H1 (cell line): Measurements from ENCODE around the gene ZNF599. TPM values are rescaled to one million over a fixed set of nuclear protein-coding genes. Genes with fewer than 3 reads are reported as not detected.

ENCODE experiments used
- CTCF ChIA-PET: fragments of 300-600 bp; sonication (Branson Sonifier 250); formaldehyde crosslinking; loops from one replicate; lab custom pipeline; 2021; ENCODE audit not compliant: partially characterized antibody; lab: Charles Lee
- POLR2A ChIA-PET: fragments of 300-600 bp; sonication (Branson Sonifier 250); formaldehyde crosslinking; loops from one replicate; lab custom pipeline; 2021; ENCODE audit warnings: inconsistent platforms; ENCODE audit not compliant: partially characterized antibody; lab: Charles Lee
- DNase-seq, 2 experiments: peaks; one replicate each; pipeline versions ENCODE4 v3.0.0 to v3.0.0-alpha.2; 2010 to 2022; ENCODE audit warnings: low spot score in 2 of 2, low read depth in 1 of 2, mixed read lengths in 1 of 2
- FAIRE-seq: peaks from 2 replicates; lab custom pipeline; 2011; peaks lifted over from hg19 to GRCh38; lab: Jason Lieb, UNC
- H2AFZ ChIP-seq: 2 replicates; pipeline ENCODE4 v1.8.1; 2012; ENCODE audit warnings: low read length, inconsistent platforms
- H2AK5ac ChIP-seq: 2 replicates; pipeline ENCODE4 v1.6.1; 2013; ENCODE audit warnings: low read depth, low read length
- H2BK120ac ChIP-seq: replicated peaks from 2 replicates; pipeline ENCODE3; 2013; ENCODE audit warnings: low read depth, low read length, inconsistent platforms
- H2BK12ac ChIP-seq: 2 replicates; pipeline ENCODE4 v1.6.1; 2013; ENCODE audit warnings: low read depth, low read length
- H2BK15ac ChIP-seq: 2 replicates; pipeline ENCODE4 v1.6.1; 2013; ENCODE audit warnings: low read length
- H2BK20ac ChIP-seq: 2 replicates; pipeline ENCODE4 v1.6.1; 2013; ENCODE audit warnings: low read length
- H2BK5ac ChIP-seq: 2 replicates; pipeline ENCODE4 v1.6.1; 2013; ENCODE audit warnings: low read depth, low read length
- H3K14ac ChIP-seq: 2 replicates; pipeline ENCODE4 v1.6.1; 2013; ENCODE audit warnings: inconsistent platforms; ENCODE audit not compliant: insufficient read length
- H3K18ac ChIP-seq: 2 replicates; pipeline ENCODE4 v1.6.1; 2013; ENCODE audit warnings: low read length; ENCODE audit errors: extremely low read depth
- H3K23ac ChIP-seq: 2 replicates; pipeline ENCODE4 v1.6.1; 2013; ENCODE audit warnings: inconsistent platforms; ENCODE audit not compliant: insufficient read length
- H3K23me2 ChIP-seq: 2 replicates; pipeline ENCODE4 v1.6.1; 2013; ENCODE audit warnings: low read depth, low read length
- H3K27ac ChIP-seq: 2 replicates; pipeline ENCODE4 v1.6.1; 2011; ENCODE audit warnings: low read depth, low read length, inconsistent platforms
- H3K27me3 ChIP-seq, 4 experiments: replicated peaks in 1 of 4; 1 replicate in 1 of 4; 2 replicates in 3 of 4; pipeline versions ENCODE4 v1.6.1 to v1.8.1; 2011 to 2013; ENCODE audit warnings: low read length in 3 of 4, mild to moderate bottlenecking in 3 of 4, inconsistent platforms in 2 of 4, mixed read lengths in 2 of 4, moderate library complexity in 1 of 4; ENCODE audit not compliant: control insufficient read depth in 3 of 4, insufficient read depth in 3 of 4; ENCODE audit errors: extremely low read depth in 1 of 4
- H3K36me3 ChIP-seq, 4 experiments: 2 replicates each; pipeline versions ENCODE4 v1.6.1 to v1.8.1; 2011 to 2013; ENCODE audit warnings: mild to moderate bottlenecking in 4 of 4, low read length in 3 of 4, moderate library complexity in 2 of 4, control low read depth in 1 of 4, inconsistent platforms in 1 of 4; ENCODE audit not compliant: insufficient read depth in 4 of 4, control insufficient read depth in 2 of 4
- H3K4ac ChIP-seq: replicated peaks from 2 replicates; pipeline ENCODE3; 2013; ENCODE audit warnings: low read length, low read depth, mixed read lengths, inconsistent platforms; ENCODE audit not compliant: insufficient read length
- H3K4me1 ChIP-seq, 4 experiments: replicated peaks in 1 of 4; 1 replicate in 1 of 4; 2 replicates in 3 of 4; pipeline versions ENCODE4 v1.6.1 to v1.8.1; 2011 to 2013; ENCODE audit warnings: low read length in 3 of 4, inconsistent platforms in 2 of 4, mixed read lengths in 1 of 4; ENCODE audit not compliant: insufficient read depth in 4 of 4, control insufficient read depth in 3 of 4
- H3K4me2 ChIP-seq, 2 experiments: 2 replicates each; pipeline versions ENCODE4 v1.6.1 to v1.8.1; 2011 to 2013; ENCODE audit warnings: low read depth in 2 of 2, low read length in 2 of 2, control low read depth in 1 of 2, inconsistent platforms in 1 of 2, mild to moderate bottlenecking in 1 of 2; ENCODE audit not compliant: insufficient read depth in 1 of 2
- H3K4me3 ChIP-seq, 4 experiments: fragments of 200-600, 300-600 bp in 1 of 4; sonication (generic), shearing (Covaris generic), sonication (Bioruptor Twin) in 1 of 4; 2 replicates each; pipeline versions ENCODE4 v1.5.1 to v1.8.1; 2011 to 2016; ENCODE audit warnings: low read length in 4 of 4, low read depth in 3 of 4, control low read depth in 2 of 4, inconsistent platforms in 2 of 4, mild to moderate bottlenecking in 2 of 4, mixed read lengths in 1 of 4, moderate library complexity in 1 of 4; ENCODE audit not compliant: insufficient read depth in 2 of 4; ENCODE audit errors: extremely low read depth in 1 of 4
- H3K56ac ChIP-seq: replicated peaks from 2 replicates; pipeline ENCODE3; 2013; ENCODE audit warnings: low read depth, mild to moderate bottlenecking, mixed read lengths, low read length, inconsistent platforms; ENCODE audit not compliant: insufficient read length
- H3K79me1 ChIP-seq: 2 replicates; pipeline ENCODE4 v1.6.1; 2013; ENCODE audit warnings: low read depth, low read length, control low read depth
- H3K79me2 ChIP-seq, 2 experiments: 2 replicates each; pipeline versions ENCODE4 v1.6.1 to v1.8.1; 2012 to 2013; ENCODE audit warnings: low read length in 2 of 2, mild to moderate bottlenecking in 2 of 2, inconsistent platforms in 1 of 2; ENCODE audit not compliant: insufficient read depth in 2 of 2, control insufficient read depth in 1 of 2
- H3K9ac ChIP-seq, 4 experiments: replicated peaks in 1 of 4; 1 replicate in 1 of 4; 2 replicates in 3 of 4; pipeline versions ENCODE4 v1.6.1 to v1.8.1; 2011 to 2013; ENCODE audit warnings: low read depth in 3 of 4, low read length in 3 of 4, control low read depth in 2 of 4, mild to moderate bottlenecking in 2 of 4, moderate library complexity in 2 of 4, inconsistent platforms in 1 of 4; ENCODE audit errors: extremely low read depth in 1 of 4
- H3K9me3 ChIP-seq, 2 experiments: 2 replicates each; pipeline versions ENCODE4 v1.6.1 to v1.8.1; 2012 to 2013; ENCODE audit warnings: mild to moderate bottlenecking in 2 of 2, moderate library complexity in 2 of 2, control low read depth in 1 of 2, inconsistent platforms in 1 of 2, low read depth in 1 of 2, low read length in 1 of 2, mixed read lengths in 1 of 2; ENCODE audit not compliant: insufficient read depth in 2 of 2
- H4K20me1 ChIP-seq, 2 experiments: replicated peaks in 1 of 2; 2 replicates each; pipeline versions ENCODE3 to v1.8.1; 2011 to 2013; ENCODE audit warnings: inconsistent platforms in 2 of 2, low read length in 2 of 2, mild to moderate bottlenecking in 1 of 2; ENCODE audit not compliant: insufficient read depth in 2 of 2, control insufficient read depth in 1 of 2
- H4K5ac ChIP-seq: 2 replicates; pipeline ENCODE4 v1.6.1; 2013; ENCODE audit warnings: low read length, low read depth, mixed read lengths, inconsistent platforms; ENCODE audit not compliant: insufficient read length
- H4K8ac ChIP-seq: 2 replicates; pipeline ENCODE4 v1.8.0; 2013; ENCODE audit warnings: mild to moderate bottlenecking, moderate library complexity, low read length, inconsistent platforms; ENCODE audit not compliant: insufficient read depth; ENCODE audit errors: extremely low read depth
- H4K91ac ChIP-seq: replicated peaks from 2 replicates; pipeline ENCODE3; 2013; ENCODE audit warnings: low read length, mixed read lengths, inconsistent platforms; ENCODE audit not compliant: insufficient read length
- WGBS, 2 experiments: shearing (Covaris generic) in 1 of 2; methylation state at CpG; one replicate each; pipeline versions ENCODE4 v1.1.6 to v1.1.7; 2013 to 2015; ENCODE audit warnings: low lambda C conversion rate in 2 of 2, mixed read lengths in 2 of 2, inconsistent platforms in 1 of 2, low coverage in 1 of 2, missing lambda C conversion rate in 1 of 2; ENCODE audit not compliant: insufficient replicate concordance in 2 of 2, insufficient coverage in 1 of 2, insufficient read length in 1 of 2; ENCODE audit errors: extremely low coverage in 1 of 2, missing lambda C conversion rate in 1 of 2; 5-methylcytosine and 5-hydroxymethylcytosine counted together
- polyA plus RNA-seq, 7 experiments: library from polyadenylated mRNA; depleted of rRNA in 3 of 7; stranded (reverse) in 5 of 7; unstranded in 2 of 7; fragments of >200 nt in 5 of 7; fragments of 200-250 nt in 2 of 7; gene quantifications; 1 replicate in 5 of 7; 2 replicates in 1 of 7; 4 replicates in 1 of 7; pipeline versions ENCODE4 v1.2.1 to v1.2.3, GENCODE V29; 2011 to 2013; ENCODE audit warnings: missing spikeins in 2 of 7, mixed read lengths in 2 of 7
- total RNA-seq: library from RNA; stranded (reverse); fragmentation: NEBNext Ultra II Directional; extraction: Animal tissue kit (Norgen Biotek cat#: 25700); gene quantifications from 2 replicates; pipeline ENCODE4 v1.2.1, GENCODE V29; 2021
- TF ChIP-seq, protein P1 (sequence below): IDR thresholded peaks from 2 replicates; pipeline ENCODE4 v1.6.1; 2012; ENCODE audit warnings: inconsistent platforms

Gene ZNF599
- total and polyA plus RNA-seq, 2 of the 8 experiments (the other 6 are each of a cell fraction or from before 2014, with no cell fraction given), result 4.8 to 5.4 TPM

DNA sequence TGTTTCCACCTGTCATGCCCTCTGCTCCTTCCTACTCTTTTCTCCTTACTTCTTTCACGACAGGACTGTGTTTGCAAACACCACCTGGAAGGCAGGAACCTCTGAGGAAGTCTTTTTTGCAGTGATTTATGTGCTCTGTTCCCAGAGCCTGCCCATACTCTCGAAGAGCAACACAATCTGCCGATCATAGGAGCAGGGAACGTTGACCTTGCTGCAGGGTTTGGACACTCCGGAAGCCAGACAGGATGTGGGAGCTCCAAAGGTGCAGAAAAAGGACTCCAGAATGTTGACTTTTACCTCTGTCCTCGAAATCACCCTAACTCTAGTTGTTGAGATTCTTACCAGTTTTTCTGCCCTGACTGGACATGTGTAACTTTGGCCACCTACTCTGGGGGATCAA lies 47.6 kb downstream of the ZNF599 start:
- no peaks in the 10 kb centered on the region for H3K4me1 ChIP-seq
- H4K91ac ChIP-seq, result no peak overlapping the region
- no peak overlapping the region for H3K4me2 ChIP-seq
- H3K14ac ChIP-seq, result no peak overlapping the region
- peaks cover 17 to 24% of the 10 kb centered on the region in 2 experiments; a peak in 3 of 4 replicates for H3K9me3 ChIP-seq
- H3K79me2 ChIP-seq, result no peaks in the 10 kb centered on the region
- H2BK12ac ChIP-seq, result no peak overlapping the region
- H3K23me2 ChIP-seq, result no peaks in the 10 kb centered on the region
- no peak overlapping the region for H3K4ac ChIP-seq
- H2BK120ac ChIP-seq, result no peak overlapping the region
- H4K5ac ChIP-seq, result no peak overlapping the region
- DNase-seq, result no peak
- no peak overlapping the region for H2BK5ac ChIP-seq
- no peak overlapping the region for H3K27ac ChIP-seq
- H3K18ac ChIP-seq, result no peak overlapping the region
- H2AFZ ChIP-seq, result no peak overlapping the region
- 70% methylated on average over 6 of the region's 6 CpGs; no CpG with 5 or more reads in 1 of the 2 experiments for WGBS, 2 experiments
- ChIA-PET POLR2A (no interaction called here), CTCF (interaction anchor here (0.6 kb wide), 1 partner anchor 719 kb away, joined by 3 read pairs; no protein-coding TSS in a partner anchor)
- H3K9ac ChIP-seq, result no peak overlapping the region
- no peak overlapping the region for H2BK15ac ChIP-seq
- no peaks in the 10 kb centered on the region for H3K27me3 ChIP-seq
- H3K79me1 ChIP-seq, result no peaks in the 10 kb centered on the region
- H4K8ac ChIP-seq, result no peak overlapping the region
- no peak overlapping the region for H3K56ac ChIP-seq
- FAIRE-seq, result no peak
- H2AK5ac ChIP-seq, result no peak overlapping the region
- H3K4me3 ChIP-seq, result no peak overlapping the region
- no peaks in the 10 kb centered on the region for H4K20me1 ChIP-seq
- TF ChIP-seq, protein P1, sequence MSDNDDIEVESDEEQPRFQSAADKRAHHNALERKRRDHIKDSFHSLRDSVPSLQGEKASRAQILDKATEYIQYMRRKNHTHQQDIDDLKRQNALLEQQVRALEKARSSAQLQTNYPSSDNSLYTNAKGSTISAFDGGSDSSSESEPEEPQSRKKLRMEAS, result no peak
- no peaks in the 10 kb centered on the region for H3K36me3 ChIP-seq
- no peak overlapping the region for H3K23ac ChIP-seq
- no peak overlapping the region for H2BK20ac ChIP-seq
